Fibroblast of pulmonary artery (primary cell): ENCODE data around the gene BACE1.

Source experiments
- DNase-seq: peaks from one replicate; pipeline ENCODE4 v3.0.0-alpha.2; 2010; ENCODE audit warnings: low read depth
- H3K4me3 ChIP-seq: replicated peaks from 2 replicates; pipeline ENCODE4 v1.5.1; 2011; ENCODE audit warnings: low read depth, mild to moderate bottlenecking, control low read depth, low read length, moderate library complexity
- TF ChIP-seq, protein P1 (sequence below): IDR thresholded peaks from 2 replicates; pipeline ENCODE4 v1.5.1; 2011; ENCODE audit warnings: mild to moderate bottlenecking, control low read depth, low read length, inconsistent platforms; ENCODE audit errors: missing control alignments

BACE1 gene

GRCh38 chr11:117319214-117319840 is 3.3 kb upstream of the BACE1 start:
- H3K4me3 ChIP-seq, result no peak overlapping the region
- peak; percentile 76 for DNase-seq
- TF ChIP-seq, protein P1, sequence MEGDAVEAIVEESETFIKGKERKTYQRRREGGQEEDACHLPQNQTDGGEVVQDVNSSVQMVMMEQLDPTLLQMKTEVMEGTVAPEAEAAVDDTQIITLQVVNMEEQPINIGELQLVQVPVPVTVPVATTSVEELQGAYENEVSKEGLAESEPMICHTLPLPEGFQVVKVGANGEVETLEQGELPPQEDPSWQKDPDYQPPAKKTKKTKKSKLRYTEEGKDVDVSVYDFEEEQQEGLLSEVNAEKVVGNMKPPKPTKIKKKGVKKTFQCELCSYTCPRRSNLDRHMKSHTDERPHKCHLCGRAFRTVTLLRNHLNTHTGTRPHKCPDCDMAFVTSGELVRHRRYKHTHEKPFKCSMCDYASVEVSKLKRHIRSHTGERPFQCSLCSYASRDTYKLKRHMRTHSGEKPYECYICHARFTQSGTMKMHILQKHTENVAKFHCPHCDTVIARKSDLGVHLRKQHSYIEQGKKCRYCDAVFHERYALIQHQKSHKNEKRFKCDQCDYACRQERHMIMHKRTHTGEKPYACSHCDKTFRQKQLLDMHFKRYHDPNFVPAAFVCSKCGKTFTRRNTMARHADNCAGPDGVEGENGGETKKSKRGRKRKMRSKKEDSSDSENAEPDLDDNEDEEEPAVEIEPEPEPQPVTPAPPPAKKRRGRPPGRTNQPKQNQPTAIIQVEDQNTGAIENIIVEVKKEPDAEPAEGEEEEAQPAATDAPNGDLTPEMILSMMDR, result no peak

GRCh38 chr11:117318738-117319137 is 2.7 kb upstream of the BACE1 start:
- H3K4me3 ChIP-seq, result no peak overlapping the region
- no peak for DNase-seq
- TF ChIP-seq, protein P1, result no peak

- TF ChIP-seq, protein P1, result no peak
- DNase-seq, result no peak
- H3K4me3 ChIP-seq, result peak overlapping the region; percentile 77
Observed at GRCh38 chr11:117315285-117316196, 515 bp downstream of the BACE1 start.

DNA sequence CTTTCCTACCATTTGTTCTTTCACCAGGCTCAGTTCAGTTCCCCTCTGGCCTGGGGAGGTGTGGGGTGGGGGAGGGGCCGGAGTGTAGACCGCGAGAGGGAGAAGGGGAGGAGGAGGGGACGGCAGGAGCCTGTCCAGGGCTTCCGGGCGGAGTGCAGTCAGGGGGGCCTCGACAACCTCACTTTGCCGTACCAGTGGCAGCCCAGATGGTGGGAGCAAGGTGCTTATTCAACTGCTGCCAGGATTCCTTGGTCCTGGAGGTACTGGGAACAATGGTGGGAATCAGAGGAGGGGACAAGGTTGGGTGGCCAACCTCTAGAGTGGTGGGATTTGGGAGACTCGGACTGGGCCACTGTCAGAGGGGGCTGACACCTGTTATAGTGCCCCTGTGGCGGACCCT is 1.2 kb downstream of the BACE1 start:
- TF ChIP-seq, protein P1, result no peak
- H3K4me3 ChIP-seq, result peak overlapping the region; percentile 77
- DNase-seq, result no peak

GRCh38 chr11:117313828-117314768 is 2.0 kb downstream of the BACE1 start:
- no peak for DNase-seq
- peak overlapping the region; percentile 77 for H3K4me3 ChIP-seq
- TF ChIP-seq, protein P1, result no peak

DNA sequence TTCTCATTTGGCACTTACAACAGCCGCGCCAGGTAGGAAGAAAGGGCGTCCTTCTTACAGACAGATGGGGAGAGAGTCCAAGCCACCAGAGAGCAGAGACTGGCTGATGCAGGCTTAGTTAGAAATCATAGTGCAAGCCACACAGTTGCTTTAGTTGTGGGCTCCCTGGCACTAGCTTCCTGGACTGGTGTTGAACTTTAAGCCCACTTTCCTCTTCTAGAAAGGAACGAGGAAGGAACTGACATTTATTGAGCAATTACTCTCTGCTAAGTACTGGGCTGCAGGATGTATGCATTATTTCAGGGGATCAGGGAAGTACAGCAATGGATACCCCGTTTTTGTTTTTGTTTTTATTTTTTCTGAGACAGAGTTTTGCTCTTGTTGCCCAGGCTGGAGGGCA is 3.0 kb downstream of the BACE1 start:
- TF ChIP-seq, protein P1, result no peak
- H3K4me3 ChIP-seq, result no peak overlapping the region
- no peak for DNase-seq
